ENCODE measurements around the gene DNAJC27.

Gene DNAJC27

DNA sequence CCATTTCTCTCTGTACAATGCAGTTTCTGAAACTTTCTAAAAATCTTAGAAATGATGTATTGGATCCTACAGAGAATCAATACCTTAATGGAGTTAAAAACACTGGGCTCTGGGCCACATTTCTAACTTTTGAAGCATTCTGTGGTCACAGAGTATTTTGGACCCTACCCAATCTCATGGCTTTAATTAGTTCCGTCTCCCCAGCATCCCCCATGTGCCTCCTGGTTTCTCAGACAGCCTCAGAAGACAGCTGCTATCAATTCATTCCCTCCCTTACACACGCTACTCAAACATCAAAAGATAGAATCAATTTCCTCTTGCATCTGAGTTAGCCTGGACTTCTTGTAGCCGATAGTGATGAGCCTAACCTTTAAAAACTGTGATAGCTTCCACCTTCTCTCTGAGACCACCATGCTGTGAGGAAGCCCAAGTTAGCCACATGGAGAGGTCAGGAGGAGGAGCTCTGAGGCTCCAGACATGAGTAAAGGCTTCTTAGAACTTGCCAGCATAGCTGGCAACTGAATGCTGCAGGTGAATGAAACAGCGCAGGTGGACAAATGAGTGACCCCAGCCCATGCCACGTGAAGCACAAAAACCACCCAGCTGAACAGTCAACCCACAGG lies 62.1 kb downstream of the DNAJC27 start:
- DNase-seq (ENCODE audit: low read depth in 2 of 3, low spot score in 1 of 3): no peak

DNA sequence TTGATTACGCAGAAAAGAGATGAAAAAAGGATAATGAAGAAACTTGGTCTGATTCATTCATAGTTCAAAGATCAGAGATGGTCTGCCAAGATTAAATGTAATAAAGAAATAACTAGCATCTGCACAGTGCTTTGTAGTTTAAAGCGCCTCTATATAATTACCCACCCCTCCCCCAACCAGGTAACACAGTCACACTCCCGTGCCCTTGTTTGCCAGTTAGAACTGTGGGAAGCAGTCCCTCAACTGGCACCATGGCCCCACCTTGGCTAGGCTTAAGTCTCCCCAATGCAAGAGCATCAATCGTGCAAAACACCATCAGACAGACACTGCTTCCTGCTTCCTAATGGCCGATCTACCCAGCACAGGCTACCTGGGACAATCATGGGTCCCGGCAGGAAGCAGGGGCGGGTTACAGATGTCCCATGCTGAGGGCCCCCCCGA lies 63.3 kb downstream of the DNAJC27 start:
- no peak for DNase-seq (ENCODE audit: low read depth in 2 of 3, low spot score in 1 of 3)

DNA sequence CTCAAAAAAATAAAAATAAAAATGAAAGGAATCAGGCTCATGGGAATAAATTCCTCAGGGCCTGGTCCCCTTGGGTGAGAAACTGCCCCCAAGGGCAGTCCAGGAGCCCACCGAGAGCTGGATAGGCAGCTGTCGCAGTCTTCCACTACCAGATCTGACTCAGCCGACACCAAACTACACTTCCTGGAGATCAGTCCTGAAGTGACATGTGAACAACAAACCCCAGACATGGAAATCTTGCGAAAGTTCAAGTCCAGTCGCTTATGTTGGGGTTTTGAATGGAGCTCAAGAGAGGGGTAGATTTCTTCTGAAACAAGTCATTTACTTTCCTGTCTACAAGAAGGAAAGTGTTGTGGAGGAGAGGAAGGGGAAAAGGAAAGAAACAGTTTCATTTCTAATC lies 64.6 kb downstream of the DNAJC27 start:
- no peak for DNase-seq (ENCODE audit: low read depth in 2 of 3, low spot score in 1 of 3)

DNA sequence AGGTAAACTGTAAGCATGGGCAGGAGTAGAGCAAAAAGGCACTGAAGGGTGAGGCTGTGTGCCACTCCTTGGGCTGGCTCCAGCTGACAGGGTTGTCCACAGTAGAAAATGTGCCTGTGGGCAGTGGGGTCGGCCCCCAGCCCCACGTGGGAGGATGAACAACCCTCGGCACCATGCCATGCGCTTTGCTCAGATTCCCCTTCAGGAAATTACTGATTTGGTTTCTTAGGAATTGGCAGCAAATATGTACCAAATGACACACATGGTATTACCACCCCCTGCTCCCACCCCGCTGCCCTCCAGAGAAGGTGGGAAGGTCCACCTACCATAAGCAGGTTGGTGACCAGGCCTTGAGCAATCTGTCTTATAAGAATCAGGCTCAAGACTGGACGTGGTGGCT lies 65.3 kb downstream of the DNAJC27 start:
- no peak for DNase-seq (ENCODE audit: low read depth in 2 of 3, low spot score in 1 of 3)

DNA sequence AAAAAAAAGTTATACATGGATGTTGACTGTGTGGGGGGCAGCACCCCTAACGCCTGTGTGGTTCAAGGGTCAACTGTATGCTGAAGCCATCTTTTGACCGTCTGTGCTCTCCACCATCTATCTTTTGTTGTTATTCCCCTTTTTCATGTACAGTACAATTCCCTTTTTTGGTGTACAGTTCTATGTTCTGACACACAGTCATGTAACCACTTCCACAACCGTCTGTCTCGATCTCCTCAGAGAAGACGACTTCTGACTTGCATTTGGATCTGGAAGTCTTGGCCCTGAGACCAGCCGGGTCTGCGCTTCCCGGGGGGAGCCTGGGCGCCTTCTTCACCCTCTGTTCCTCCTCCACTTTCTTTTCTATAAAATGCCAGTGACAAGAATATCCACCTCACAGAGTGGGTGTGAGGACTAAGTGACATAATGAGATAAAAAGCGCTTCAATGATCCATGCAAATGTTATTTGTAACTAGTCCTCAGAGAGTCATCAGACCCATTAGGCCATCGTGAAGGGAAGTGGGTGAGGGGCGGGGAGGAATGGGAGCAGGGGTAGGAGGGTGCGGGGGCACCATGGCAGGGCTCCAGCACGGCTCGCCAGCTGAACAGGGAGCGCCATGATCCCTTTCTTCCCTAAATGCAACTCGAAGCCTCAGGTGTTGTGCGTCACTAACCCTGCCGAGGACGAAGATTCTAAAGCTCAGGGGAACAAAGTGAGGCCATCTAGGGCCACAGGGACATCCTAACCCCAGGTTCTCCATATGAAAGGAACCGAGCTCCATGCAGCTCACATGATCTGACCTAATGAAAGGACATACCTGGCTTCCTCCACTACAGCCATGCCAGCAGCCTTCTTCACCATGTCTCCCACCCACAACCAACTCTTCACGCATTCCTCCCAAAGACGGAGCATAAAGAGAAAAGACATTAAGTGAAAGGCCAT lies 68.3 kb downstream of the DNAJC27 start:
- no peak for DNase-seq (ENCODE audit: low read depth in 2 of 3, low spot score in 1 of 3)

DNA sequence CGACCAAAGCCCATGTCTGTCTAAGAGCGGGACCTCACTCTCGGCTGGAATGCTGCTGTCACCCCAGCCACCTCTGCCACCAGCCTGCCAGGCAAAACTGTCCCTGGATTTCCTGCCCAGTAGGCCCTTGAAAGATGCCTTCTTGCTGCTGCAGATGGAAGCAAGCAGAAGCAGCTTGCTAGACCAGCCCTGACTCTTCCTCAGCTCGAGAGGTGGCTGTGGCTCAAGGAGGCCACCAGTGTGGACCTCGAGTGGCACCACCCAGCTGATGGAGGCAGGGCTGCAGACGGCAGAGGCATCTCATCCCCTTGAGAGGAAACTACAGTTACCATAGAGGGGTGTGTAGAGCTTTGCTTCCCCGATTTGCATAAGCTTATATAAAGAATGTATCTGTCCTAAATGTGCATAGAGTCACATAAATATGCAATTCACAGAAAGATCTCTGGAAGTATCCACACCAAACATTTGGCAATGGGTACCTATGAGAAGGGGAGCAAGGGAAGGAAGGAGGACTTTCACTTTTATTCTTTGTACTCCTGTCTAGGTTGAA lies 72.3 kb downstream of the DNAJC27 start:
- no peak for DNase-seq (ENCODE audit: low read depth in 2 of 3, low spot score in 1 of 3)

DNA sequence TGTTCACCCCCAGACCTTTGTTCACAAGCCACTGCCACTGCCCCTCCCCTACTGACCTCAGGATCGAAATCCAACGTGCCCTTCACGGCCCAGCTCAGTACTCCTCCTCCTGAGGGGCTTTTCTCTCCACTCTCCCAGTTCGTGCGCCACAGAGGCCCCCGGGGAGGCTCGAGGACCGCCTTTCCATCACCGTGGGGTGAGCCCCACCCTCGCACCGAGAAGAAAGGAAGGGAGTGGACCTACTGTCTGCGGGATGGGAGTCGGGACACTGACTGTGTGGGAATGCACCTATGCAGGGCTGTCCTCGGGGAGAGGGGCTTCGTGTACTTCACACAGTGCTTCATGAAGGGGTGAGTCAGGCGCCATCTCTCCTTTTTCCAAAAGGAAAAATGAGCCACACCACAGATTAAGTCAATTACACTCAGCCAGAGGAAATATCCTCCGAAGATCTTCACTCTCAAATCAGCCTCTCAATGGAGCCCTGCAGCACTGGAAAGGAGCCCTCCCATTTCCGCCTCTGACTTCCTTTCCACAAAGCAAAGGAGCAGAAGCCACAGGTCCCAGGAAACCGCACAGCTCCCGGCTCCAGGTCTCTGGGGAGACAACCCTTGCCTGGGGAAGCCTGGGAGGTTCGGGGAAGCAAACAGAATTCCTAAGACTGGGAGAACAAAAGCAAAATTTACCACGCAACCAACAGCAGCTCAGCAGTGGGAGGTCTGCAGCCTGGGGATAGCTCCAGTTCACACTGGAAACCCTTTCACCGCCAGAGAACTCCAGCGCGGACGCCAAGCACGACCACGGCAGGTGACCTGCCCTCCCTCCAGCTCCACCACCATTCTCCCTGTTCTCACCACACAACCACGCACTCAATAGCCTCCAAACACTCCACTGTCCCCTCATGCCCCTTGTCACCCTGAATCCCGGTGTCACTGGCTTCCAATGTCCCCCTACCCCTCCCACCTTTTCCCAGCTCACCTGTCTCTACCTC lies 73.3 kb downstream of the DNAJC27 start:
- DNase-seq (ENCODE audit: low read depth in 2 of 3, low spot score in 1 of 3): no peak

DNA sequence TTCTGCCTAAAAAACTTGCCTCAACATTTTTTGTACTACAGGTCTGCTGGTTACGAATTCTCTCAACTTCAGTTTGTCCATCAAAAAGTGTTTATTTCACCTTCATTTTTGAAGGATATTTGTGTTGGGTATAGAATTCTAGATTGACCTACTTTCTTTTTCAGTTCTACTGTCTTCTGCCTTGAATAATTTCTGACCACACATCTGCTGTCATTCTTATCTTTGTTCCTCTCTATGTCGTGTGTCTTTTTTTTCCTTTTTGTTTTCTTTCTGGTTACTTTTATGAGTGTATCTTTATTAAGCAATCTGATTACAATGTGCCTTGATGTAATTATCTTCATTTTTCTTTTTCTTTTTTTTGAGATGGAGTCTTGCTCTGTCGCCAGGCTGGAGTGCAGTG lies 77.0 kb downstream of the DNAJC27 start:
- DNase-seq (ENCODE audit: low read depth in 2 of 3, low spot score in 1 of 3): no peak

DNA sequence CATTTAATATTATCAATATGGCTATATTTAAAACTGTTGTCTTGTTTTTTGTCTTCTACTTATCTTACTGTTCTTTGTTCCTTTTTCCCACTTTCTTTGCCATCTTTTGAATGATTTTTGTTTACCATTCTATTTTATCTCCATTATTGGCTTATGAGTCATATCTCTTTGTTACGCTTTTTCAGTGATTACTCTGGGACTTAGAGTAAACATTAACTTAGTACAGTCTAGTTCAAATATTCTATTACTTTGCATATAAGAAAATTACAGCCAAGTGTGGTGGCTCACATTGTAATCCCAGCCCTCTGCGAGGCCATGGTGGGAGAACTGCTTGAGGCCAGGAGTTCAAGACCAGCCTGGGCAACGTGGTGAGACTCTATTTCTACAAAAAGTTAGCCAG lies 77.8 kb downstream of the DNAJC27 start:
- DNase-seq (ENCODE audit: low read depth in 2 of 3, low spot score in 1 of 3): no peak
